NCI-H2081 treated with DMSO at 0.1 percent for 48 hours (cell line): Measurements from ENCODE around the gene RNASE4.
"Not testable (repeated sequence)": the region's sequence is repeated elsewhere in the genome, so short reads cannot be mapped to it uniquely, and the experiment has no call there.

ENCODE experiments used
- DNase-seq: peaks from one replicate; lab custom pipeline; 2025; lab: John Stamatoyannopoulos, UW

The RNASE4 gene

GRCh38 chr14:20698934-20699333 lies 14.6 kb downstream of the RNASE4 start:
- no peak for DNase-seq

- DNase-seq, result no peak
Observed at GRCh38 chr14:20699931-20700330, 15.6 kb downstream of the RNASE4 start.

- not testable (repeated sequence) for DNase-seq
Observed at GRCh38 chr14:20700965-20701364, 16.6 kb downstream of the RNASE4 start.

- DNase-seq, result no peak
Observed at GRCh38 chr14:20706657-20707355, 22.4 kb downstream of the RNASE4 start.

- no peak for DNase-seq
Observed at GRCh38 chr14:20707622-20708021, 23.3 kb downstream of the RNASE4 start.

GRCh38 chr14:20711261-20711660 lies 26.9 kb downstream of the RNASE4 start:
- no peak for DNase-seq

- no peak for DNase-seq
Observed at GRCh38 chr14:20711685-20712084, 27.3 kb downstream of the RNASE4 start.

DNA sequence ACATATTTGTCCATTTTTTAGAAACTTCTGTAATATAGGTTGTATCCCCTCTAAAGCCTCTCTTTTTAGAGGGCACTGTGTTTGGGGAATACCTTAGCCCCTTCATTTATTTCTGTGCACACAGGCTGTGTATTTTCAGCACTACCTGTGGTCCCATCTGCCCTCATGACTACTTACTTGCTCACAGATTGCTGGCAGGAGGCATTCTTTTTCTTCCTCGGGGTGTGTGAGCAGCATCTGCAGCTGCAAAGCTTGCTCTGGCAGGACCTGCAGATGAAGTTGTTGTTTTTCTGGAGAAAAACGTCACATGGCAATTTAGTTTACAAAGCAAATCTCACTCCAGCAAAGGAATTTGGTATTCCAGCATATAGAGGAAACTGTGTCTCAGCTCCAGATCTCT lies 28.5 kb downstream of the RNASE4 start:
- no peak for DNase-seq

- DNase-seq, result no peak
Observed at GRCh38 chr14:20714593-20715250, 30.4 kb downstream of the RNASE4 start.

DNA sequence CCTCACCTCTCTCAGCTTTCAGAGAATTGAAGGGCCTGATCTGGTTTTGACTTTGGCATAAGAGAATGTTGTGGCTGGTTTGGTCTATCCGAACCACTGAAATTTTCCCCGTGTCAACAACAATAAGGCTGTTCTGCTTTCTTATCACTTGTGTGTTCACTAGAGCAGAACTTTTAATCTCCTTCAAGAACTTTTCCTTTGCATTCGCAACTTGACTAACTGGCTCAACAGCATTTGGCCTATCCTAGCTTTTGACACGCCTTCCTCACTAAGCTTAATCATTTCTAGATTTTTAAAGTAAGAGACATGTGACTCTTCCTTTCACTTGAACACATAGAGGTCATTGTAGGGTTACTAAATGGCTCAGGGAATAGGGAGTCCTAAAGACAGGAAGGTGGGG lies 35.4 kb downstream of the RNASE4 start:
- DNase-seq, result no peak

GRCh38 chr14:20720741-20721140 lies 36.4 kb downstream of the RNASE4 start:
- no peak for DNase-seq

DNA sequence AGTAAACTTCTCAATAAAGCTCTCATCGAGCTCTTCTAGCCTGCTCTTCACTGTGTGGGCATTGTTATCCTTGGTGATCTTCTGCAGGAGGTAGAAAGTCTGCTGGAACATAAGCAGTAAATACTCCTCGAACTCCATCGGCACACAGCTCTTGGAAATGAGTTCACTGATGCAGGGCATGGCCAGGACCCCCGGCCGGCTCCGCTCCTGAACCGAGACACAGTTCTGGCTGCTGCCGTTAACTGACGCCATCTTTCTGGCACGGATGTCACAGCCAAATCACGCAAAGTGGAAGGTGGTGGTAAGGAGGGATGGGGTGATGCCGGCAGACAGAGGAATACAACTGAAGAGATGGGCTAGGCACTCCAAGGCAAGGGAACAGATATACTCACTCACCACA lies 37.7 kb downstream of the RNASE4 start:
- DNase-seq, result no peak

DNA sequence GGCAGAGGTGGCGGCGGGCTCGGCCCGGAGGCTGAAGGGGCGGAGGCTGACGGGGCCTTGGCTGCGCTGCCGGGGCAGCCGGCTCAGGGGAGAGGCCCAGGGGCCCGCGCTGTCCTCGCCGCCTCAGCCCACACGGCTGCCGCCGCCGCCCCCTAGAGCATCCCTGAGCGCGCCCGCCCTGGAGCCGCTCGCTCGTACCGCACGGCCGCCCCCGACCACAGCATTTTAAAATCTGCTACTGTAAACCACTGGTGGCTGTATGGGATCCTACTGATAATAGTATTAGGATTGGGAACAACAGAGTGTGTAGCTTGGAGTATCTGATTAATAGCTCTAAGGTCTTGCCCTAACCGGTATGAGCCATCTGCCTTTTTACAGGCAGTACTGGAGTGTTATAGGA lies 39.1 kb downstream of the RNASE4 start:
- DNase-seq, result no peak

GRCh38 chr14:20726121-20726520 lies 41.8 kb downstream of the RNASE4 start:
- not testable (repeated sequence) for DNase-seq

DNA sequence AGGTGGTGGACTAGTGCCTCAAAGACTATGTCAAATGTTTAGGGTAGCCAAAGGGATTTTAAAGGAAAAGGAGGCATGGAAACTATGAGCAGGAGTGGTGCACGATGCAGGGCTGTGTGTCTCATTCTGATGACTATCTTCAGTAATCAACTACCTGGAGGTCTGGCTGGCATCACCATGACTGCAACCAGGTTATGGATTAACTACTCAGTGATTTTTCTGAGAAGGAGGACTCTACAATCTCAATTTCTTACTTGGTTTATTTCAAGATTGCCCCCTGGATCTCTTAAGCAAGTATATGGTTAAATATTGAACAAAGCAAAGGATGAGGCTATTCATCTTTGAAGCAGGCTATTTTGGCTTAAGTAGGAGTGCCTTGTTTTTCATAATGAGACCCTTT lies 42.2 kb downstream of the RNASE4 start:
- DNase-seq, result no peak

DNA sequence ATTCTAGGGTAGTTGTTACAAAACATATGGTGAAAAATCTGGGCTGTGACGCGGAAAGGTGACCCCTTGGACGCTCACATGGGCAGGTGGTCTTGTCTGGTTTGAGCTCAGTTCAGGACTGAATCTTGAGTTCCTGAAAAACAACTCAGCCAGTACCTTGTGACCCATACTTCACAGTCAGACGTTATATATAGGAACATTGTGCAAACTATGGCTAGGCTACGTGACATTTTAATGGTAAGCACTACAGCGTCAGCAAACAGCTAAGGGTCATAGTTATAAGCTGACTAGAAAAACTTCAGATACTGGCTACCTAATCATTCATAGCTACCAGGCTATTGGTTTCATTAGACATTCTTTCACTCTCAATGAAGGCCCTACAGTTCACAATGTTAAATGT lies 46.5 kb downstream of the RNASE4 start:
- DNase-seq, result no peak

GRCh38 chr14:20732477-20732876 lies 48.1 kb downstream of the RNASE4 start:
- no peak for DNase-seq

GRCh38 chr14:20732979-20733635 lies 48.7 kb downstream of the RNASE4 start:
- no peak for DNase-seq

GRCh38 chr14:20733684-20734429 lies 49.5 kb downstream of the RNASE4 start:
- no peak for DNase-seq

GRCh38 chr14:20734430-20734806 lies 50.1 kb downstream of the RNASE4 start:
- no peak for DNase-seq

- DNase-seq, result not testable (repeated sequence)
Observed at GRCh38 chr14:20738292-20738691, 53.9 kb downstream of the RNASE4 start.

DNA sequence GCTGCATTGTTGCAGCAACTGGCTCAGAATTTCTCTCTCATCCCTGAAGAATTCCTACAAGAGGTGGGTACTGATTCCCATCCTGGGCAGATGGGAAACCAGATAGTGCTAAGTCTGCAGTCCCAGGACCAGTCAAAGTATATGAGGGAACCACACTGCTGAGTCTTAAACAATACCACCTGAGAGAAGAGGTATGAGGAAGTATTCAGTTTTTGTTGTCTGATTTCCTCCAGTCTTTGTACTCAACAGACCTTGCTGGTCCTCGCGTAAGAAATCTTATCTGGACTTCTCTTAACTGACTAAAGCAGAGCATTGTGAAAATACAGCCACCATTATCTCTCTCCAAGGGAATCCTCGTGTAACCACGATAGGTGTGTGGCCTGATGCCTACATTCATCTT lies 57.8 kb downstream of the RNASE4 start:
- DNase-seq, result no peak

DNA sequence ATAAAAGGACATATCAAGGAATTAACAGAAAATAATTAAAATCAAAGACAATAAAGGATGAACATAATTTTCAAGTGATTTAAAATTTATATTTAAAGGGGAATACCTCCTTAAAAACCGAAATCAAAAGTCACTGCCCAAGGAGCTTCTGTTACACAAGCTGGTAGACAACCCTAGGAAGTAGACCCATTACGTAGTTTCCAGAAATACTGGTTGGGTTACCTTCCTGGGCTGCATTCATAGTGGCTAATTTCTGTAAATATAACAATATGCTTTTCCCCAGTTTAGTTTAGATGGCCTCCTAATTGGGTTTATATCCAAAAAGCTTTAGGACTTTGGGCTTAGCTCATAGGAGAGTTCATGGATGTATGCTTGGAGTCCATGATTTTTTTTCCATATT lies 59.2 kb downstream of the RNASE4 start:
- no peak for DNase-seq
